Nephron (organoid): ENCODE measurements around the gene PEX11G.

Experiments used
- H3K27ac Mint-ChIP-seq, 3 experiments: 2 replicates each; pipeline ENCODE4 v1.8.0; 2020; ENCODE audit warnings: mixed read lengths in 3 of 3, mild to moderate bottlenecking in 2 of 3, moderate library complexity in 1 of 3
- H3K27me3 Mint-ChIP-seq: 2 replicates; pipeline ENCODE4 v1.8.0; 2021; ENCODE audit warnings: low read depth, mild to moderate bottlenecking, moderate library complexity, mixed read lengths
- H3K36me3 Mint-ChIP-seq: 2 replicates; pipeline ENCODE4 v1.8.0; 2020; ENCODE audit warnings: low read depth, mixed read lengths
- H3K4me1 Mint-ChIP-seq: 2 replicates; pipeline ENCODE4 v1.8.0; 2020; ENCODE audit warnings: mixed read lengths
- H3K4me3 Mint-ChIP-seq, 3 experiments: 2 replicates each; pipeline ENCODE4 v1.8.0; 2020; ENCODE audit warnings: mild to moderate bottlenecking in 3 of 3, mixed read lengths in 3 of 3, moderate library complexity in 2 of 3
- H3K9me3 Mint-ChIP-seq: 2 replicates; pipeline ENCODE4 v1.8.0; 2020; ENCODE audit warnings: mixed read lengths
- TF ChIP-seq, protein P1 (sequence below), 3 experiments: fragments of 200-600 bp; sonication (generic); IDR thresholded peaks; one replicate each; pipeline ENCODE4 v1.5.0; 2021; ENCODE audit warnings: antibody characterized with exemption in 3 of 3; ENCODE audit not compliant: unreplicated experiment in 3 of 3

The PEX11G gene

DNA sequence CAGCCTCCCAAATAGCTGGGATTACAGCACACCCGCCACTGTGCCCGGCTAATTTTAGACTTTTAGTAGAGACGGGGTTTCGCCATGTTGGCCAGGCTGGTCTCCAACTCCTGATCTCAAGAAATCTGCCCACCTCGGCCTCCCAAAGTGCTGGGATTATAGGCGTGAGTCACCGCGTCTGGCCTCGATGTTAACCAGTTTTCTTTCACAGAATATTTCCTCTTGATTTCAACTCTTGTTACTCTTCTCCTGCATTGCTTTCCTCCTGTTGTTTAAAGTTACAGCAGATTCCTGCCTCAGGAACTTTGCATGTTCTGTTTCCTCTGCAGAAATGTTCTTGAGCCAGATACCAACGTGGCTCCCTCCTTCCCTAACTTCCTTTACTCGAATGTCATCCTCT lies 3.7 kb upstream of the PEX11G start:
- H3K4me3 Mint-ChIP-seq = no peak overlapping the region
- H3K4me1 Mint-ChIP-seq = peaks cover 19% of the 10 kb centered on the region
- TF ChIP-seq, protein P1, sequence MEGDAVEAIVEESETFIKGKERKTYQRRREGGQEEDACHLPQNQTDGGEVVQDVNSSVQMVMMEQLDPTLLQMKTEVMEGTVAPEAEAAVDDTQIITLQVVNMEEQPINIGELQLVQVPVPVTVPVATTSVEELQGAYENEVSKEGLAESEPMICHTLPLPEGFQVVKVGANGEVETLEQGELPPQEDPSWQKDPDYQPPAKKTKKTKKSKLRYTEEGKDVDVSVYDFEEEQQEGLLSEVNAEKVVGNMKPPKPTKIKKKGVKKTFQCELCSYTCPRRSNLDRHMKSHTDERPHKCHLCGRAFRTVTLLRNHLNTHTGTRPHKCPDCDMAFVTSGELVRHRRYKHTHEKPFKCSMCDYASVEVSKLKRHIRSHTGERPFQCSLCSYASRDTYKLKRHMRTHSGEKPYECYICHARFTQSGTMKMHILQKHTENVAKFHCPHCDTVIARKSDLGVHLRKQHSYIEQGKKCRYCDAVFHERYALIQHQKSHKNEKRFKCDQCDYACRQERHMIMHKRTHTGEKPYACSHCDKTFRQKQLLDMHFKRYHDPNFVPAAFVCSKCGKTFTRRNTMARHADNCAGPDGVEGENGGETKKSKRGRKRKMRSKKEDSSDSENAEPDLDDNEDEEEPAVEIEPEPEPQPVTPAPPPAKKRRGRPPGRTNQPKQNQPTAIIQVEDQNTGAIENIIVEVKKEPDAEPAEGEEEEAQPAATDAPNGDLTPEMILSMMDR (IDR thresholded peaks at IDR 0.05; ENCODE audit: unreplicated experiment in 3 of 3) = no peak
- H3K27ac Mint-ChIP-seq = peak overlapping the region; percentile 33 to 61 (median 54)
- H3K36me3 Mint-ChIP-seq = no peaks in the 10 kb centered on the region
- no peaks in the 10 kb centered on the region for H3K9me3 Mint-ChIP-seq
- H3K27me3 Mint-ChIP-seq = peaks cover 9% of the 10 kb centered on the region

DNA sequence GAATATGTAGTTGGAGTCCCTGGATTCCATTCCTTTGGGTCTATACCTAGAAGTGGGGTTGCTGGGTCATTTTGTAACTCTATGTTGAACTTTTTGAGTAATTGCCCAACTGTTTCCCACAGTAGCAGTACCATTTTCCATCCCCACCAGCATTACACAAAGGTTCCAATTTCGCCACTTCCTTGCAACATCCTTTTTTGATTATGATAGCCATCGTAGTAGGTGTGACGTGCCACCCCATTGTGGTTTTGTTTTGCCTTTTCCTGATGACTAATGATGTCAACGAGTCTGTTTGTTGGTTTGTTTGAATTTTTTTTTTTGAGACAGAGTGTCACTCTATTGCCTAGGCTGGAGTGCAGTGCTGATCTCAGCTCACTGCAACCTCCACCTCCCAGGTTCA lies 3.3 kb upstream of the PEX11G start:
- H3K4me1 Mint-ChIP-seq = peaks cover 19% of the 10 kb centered on the region
- H3K27ac Mint-ChIP-seq = peak overlapping the region in 1 of 3 experiments; percentile 54
- peaks cover 5% of the 10 kb centered on the region for H3K27me3 Mint-ChIP-seq
- TF ChIP-seq, protein P1 (IDR thresholded peaks at IDR 0.05; ENCODE audit: unreplicated experiment in 3 of 3) = no peak
- H3K9me3 Mint-ChIP-seq = no peaks in the 10 kb centered on the region
- no peaks in the 10 kb centered on the region for H3K36me3 Mint-ChIP-seq
- H3K4me3 Mint-ChIP-seq = no peak overlapping the region

DNA sequence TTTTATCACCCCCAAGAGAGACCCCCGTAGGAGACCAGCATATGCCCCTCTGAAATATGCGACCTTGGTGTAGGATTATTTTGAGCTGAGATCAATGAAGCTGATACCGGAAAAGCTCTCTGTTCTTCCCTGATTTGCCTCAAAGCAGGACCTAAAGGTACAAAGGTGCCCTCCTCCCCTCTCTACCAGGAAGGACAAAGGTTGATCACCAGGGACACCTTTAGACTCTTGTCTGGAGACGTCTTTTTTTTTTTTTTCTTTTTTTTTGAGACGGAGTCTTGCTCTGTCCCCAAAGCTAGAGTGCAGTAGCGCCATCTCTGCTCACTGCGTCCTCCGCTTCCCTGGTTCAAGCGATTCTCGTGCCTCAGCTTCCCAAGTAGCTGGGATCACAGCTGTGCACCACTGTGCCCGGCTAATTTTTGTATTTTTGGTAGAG lies 792 bp upstream of the PEX11G start:
- TF ChIP-seq, protein P1 (IDR thresholded peaks at IDR 0.05; ENCODE audit: unreplicated experiment in 3 of 3) = no peak
- no peaks in the 10 kb centered on the region for H3K36me3 Mint-ChIP-seq
- peak overlapping the region; percentile 96 to 98 (median 97) for H3K27ac Mint-ChIP-seq
- peak overlapping the region; percentile 73 to 87 (median 78) for H3K4me3 Mint-ChIP-seq
- H3K4me1 Mint-ChIP-seq = peaks cover 18% of the 10 kb centered on the region
- H3K9me3 Mint-ChIP-seq = no peaks in the 10 kb centered on the region
- no peaks in the 10 kb centered on the region for H3K27me3 Mint-ChIP-seq

DNA sequence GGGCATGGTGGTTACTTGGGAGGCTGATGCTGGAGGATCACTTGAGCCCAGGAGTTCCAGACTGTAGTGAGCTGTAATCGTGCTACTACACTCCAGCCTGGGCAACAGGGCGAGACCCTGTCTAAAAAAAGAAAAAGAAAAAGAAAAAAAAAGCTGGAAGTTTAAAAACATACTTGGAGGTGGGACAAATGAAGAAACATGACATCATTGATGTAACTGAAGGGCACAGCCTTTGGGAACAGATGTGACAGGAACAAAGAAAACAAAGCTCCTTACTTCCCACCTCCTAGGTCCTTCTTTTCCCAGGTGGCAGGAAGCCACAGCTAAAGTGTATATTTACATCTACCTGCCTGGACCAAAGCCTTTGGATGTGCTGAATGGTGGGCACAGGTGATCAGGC lies 1.9 kb downstream of the PEX11G start:
- no peaks in the 10 kb centered on the region for H3K27me3 Mint-ChIP-seq
- no peaks in the 10 kb centered on the region for H3K9me3 Mint-ChIP-seq
- TF ChIP-seq, protein P1 (IDR thresholded peaks at IDR 0.05; ENCODE audit: unreplicated experiment in 3 of 3) = no peak

DNA sequence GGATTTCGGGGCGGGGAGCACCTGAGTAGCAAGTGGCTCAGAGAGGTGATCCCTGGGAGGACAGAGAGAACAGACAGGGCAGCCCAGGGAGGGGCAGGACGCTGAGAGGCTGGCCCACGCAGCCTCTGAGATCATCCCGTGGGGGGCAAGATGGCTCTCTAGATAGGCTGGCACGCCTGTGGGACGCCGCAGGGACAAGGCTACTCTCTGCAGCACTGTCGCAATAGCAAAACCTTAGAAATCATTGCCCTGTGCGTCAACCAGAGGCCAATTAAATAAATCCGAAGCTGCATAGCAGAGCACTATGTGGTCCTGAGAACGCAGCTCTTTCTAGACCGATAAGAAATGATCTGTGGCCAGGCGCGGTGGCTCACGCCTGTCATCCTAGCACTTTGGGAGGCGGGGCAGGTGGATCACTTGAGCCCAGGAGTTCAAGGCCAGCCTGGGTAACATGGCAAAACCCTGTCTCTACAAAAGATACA lies 5.1 kb downstream of the PEX11G start:
- no peaks in the 10 kb centered on the region for H3K27me3 Mint-ChIP-seq
- H3K4me1 Mint-ChIP-seq = peaks cover 20% of the 10 kb centered on the region

More for the DNA sequence above, 1.9 kb downstream of the PEX11G start:
- H3K4me1 Mint-ChIP-seq = peaks cover 19% of the 10 kb centered on the region
- peak overlapping the region in 1 of 3 experiments; percentile 21 for H3K4me3 Mint-ChIP-seq
- no peaks in the 10 kb centered on the region for H3K36me3 Mint-ChIP-seq
- peak overlapping the region; percentile 23 to 67 (median 42) for H3K27ac Mint-ChIP-seq

More for the DNA sequence above, 5.1 kb downstream of the PEX11G start:
- Mint-ChIP-seq H3K9me3 (no peaks in the 10 kb centered on the region), H3K4me3 (peak overlapping the region in 1 of 3 experiments; percentile 50), H3K27ac (peak overlapping the region in 2 of 3 experiments; percentile 39 to 81), H3K36me3 (no peaks in the 10 kb centered on the region)
- TF ChIP-seq, protein P1 (IDR thresholded peaks at IDR 0.05; ENCODE audit: unreplicated experiment in 3 of 3) = no peak
